Vagina (tissue), 2 donors: Measurements from ENCODE around the gene DHX8. TPM values are rescaled to one million over a fixed set of nuclear protein-coding genes. Genes with fewer than 3 reads are reported as not detected.

Source experiments
- DNase-seq, 2 donors: peaks; one replicate each; pipeline ENCODE4 v3.0.0-alpha.2; 2017; ENCODE audit errors: extremely low spot score in 2 of 2
- H3K27ac ChIP-seq: fragments of 200-600 bp; sonication (generic); one replicate; pipeline ENCODE4 v1.5.1; 2019
- H3K27me3 ChIP-seq: fragments of 200-600 bp; sonication (generic); one replicate; pipeline ENCODE4 v1.5.1; 2019
- H3K36me3 ChIP-seq, 2 donors: fragments of 200-600 bp; sonication (generic); one replicate each; pipeline ENCODE4 v1.5.1; 2017 to 2019
- H3K4me1 ChIP-seq: fragments of 200-600 bp; sonication (generic); one replicate; pipeline ENCODE4 v1.5.1; 2019
- H3K4me3 ChIP-seq, 2 donors: fragments of 200-600 bp; sonication (generic); 1 replicate in 1 of 2; 2 replicates in 1 of 2; pipeline ENCODE4 v1.5.1; 2016 to 2019
- H3K9me3 ChIP-seq: fragments of 200-600 bp; sonication (generic); one replicate; pipeline ENCODE4 v1.5.1; 2019
- POLR2A ChIP-seq, 2 donors: fragments of 450-650 bp; IDR thresholded peaks; one replicate each; pipeline ENCODE4 v1.6.1; 2017; ENCODE audit warnings: antibody characterized with exemption in 2 of 2, mild to moderate bottlenecking in 2 of 2, moderate library complexity in 2 of 2
- POLR2AphosphoS5 ChIP-seq, 2 donors: sonication (generic); formaldehyde crosslinking; IDR thresholded peaks; one replicate each; pipeline ENCODE4 v1.9.0; 2017; ENCODE audit warnings: antibody characterized with exemption in 2 of 2, mild to moderate bottlenecking in 2 of 2, low read depth in 1 of 2; ENCODE audit not compliant: insufficient read depth in 1 of 2
- intact Hi-C: fragments of 100-400 bp; cut with DNase I; formaldehyde crosslinking; loops from one replicate; pipeline ENCODE4 v1.15.1; 2023
- total RNA-seq: library from RNA; depleted of rRNA; stranded (reverse); fragments of >200 nt; gene quantifications from one replicate; pipeline ENCODE4 v1.2.3, GENCODE V29; 2016
- TF ChIP-seq, protein P1 (sequence below), 3 experiments: fragments of 450-650 bp in 2 of 3; fragments of 200-600 bp in 1 of 3; sonication (generic) in 1 of 3; IDR thresholded peaks; one replicate each; pipeline ENCODE4 v1.5.1; 2017 to 2019; ENCODE audit warnings: antibody characterized with exemption in 3 of 3, mild to moderate bottlenecking in 2 of 3, moderate library complexity in 2 of 3

DHX8 gene
- total RNA-seq, 1 donor from 2014 or later = 32.7 TPM

DNA sequence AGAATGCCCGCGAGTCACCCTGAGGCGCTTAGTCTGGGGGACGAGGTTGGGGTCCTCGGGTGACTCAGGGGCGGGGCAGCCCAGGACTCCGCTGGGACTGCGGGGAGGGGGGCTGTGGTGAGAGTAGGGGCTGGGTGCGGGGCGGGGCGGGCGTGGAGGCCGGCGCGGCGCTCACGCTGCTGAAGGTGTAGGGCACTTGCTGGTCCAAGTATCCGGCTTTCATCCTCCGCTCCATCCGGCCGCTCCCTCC lies 61.5 kb downstream of the DHX8 start:
- no peak for TF ChIP-seq POLR2A (IDR thresholded peaks at IDR 0.05)
- TF ChIP-seq POLR2AphosphoS5 (IDR thresholded peaks at IDR 0.05; ENCODE audit: insufficient read depth in 1 of 2, low read depth in 1 of 2) = no peak
- TF ChIP-seq, protein P1, sequence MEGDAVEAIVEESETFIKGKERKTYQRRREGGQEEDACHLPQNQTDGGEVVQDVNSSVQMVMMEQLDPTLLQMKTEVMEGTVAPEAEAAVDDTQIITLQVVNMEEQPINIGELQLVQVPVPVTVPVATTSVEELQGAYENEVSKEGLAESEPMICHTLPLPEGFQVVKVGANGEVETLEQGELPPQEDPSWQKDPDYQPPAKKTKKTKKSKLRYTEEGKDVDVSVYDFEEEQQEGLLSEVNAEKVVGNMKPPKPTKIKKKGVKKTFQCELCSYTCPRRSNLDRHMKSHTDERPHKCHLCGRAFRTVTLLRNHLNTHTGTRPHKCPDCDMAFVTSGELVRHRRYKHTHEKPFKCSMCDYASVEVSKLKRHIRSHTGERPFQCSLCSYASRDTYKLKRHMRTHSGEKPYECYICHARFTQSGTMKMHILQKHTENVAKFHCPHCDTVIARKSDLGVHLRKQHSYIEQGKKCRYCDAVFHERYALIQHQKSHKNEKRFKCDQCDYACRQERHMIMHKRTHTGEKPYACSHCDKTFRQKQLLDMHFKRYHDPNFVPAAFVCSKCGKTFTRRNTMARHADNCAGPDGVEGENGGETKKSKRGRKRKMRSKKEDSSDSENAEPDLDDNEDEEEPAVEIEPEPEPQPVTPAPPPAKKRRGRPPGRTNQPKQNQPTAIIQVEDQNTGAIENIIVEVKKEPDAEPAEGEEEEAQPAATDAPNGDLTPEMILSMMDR (IDR thresholded peaks at IDR 0.05) = no peak
- intact Hi-C loops = no loop called here
- Histone ChIP-seq H3K9me3 (no peaks in the 10 kb centered on the region), H3K4me1 (peaks cover 32% of the 10 kb centered on the region), H3K27ac (no peak overlapping the region), H3K27me3 (no peaks in the 10 kb centered on the region), H3K4me3 (peak overlapping the region; percentile 47 to 57), H3K36me3 (no peaks in the 10 kb centered on the region)
- DNase-seq = no peak

DNA sequence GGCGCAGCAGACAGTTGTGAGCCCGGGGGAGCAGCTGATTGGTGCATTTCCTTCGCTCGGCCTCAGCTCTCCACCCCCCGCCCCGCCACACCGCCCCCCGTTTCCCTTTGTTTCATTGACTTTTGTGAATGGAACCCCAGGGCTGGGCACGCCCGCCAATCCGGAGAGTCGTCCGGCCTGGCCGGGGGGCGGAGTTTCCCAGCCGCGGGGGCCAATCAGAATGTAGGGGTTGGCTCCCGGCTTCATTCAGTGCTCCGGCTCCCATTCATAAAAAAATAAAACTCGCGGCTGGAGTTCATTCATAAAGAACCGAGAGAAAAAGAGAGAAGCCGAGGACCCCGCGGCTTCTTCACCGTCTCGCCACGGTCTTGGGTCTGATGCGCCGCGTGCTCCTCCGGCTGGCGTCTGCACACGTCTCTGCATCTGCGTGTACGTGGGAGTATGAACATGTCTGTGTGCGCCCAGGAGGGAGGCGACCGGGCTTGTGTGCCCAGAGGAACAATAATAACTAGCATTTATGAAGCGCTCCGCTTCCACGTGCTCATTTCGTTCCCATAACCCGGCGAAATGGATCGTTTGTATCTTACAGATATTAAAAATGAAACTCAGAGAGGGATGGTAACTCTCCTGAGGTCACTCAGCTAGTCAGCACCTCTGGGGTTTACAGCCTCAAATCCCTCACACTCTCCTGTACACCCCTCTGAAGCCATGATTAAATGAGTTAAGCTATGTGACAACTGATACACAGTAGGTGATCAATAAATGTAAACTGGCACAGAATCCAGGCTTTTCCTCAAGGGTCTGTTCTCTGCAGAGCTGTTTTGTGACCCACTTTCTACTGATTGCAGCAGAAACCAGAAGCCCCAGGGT lies 62.8 kb downstream of the DHX8 start, which contains the start of gene ETV4:
ETV4 (minus strand) TSS at position 22 of the 870 bp plus-strand sequence. CDS start 723 bp downstream, outside the sequence.
- peak; percentile 48 to 80 for TF ChIP-seq POLR2AphosphoS5 (IDR thresholded peaks at IDR 0.05; ENCODE audit: insufficient read depth in 1 of 2, low read depth in 1 of 2)
- TF ChIP-seq POLR2A (IDR thresholded peaks at IDR 0.05) = no peak
- Histone ChIP-seq H3K27me3 (no peaks in the 10 kb centered on the region), H3K4me3 (peak within 1 kb of the TSS; percentile 47 to 57), H3K9me3 (no peaks in the 10 kb centered on the region), H3K4me1 (peaks cover 32% of the 10 kb centered on the region), H3K36me3 (no peaks in the 10 kb centered on the region), H3K27ac (peak within 1 kb of the TSS; percentile 20)
- intact Hi-C loops = no loop called here
- no peak for DNase-seq

DNA sequence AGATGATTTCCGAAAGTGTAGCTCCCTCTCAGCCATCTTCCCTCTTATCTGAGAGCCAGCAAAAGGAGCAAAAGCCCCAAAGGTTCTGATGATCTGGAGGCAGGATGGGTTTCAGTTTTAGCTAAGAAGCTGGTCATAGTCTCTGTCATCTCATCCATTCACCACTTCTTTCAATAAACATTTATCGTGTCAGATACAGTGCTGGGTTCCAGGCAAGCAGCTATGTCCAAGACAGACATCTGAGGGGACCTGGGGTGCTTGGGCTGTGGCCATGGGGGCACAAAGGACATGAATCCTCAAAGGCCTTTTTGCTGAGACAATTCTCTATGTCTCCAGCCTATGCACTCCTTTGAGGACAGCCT lies 63.4 kb downstream of the DHX8 start:
- Histone ChIP-seq H3K27me3 (no peaks in the 10 kb centered on the region), H3K9me3 (no peaks in the 10 kb centered on the region), H3K4me3 (no peak overlapping the region), H3K36me3 (no peaks in the 10 kb centered on the region), H3K4me1 (peaks cover 32% of the 10 kb centered on the region), H3K27ac (no peak overlapping the region)
- TF ChIP-seq POLR2A (IDR thresholded peaks at IDR 0.05) (no peak), POLR2AphosphoS5 (IDR thresholded peaks at IDR 0.05; ENCODE audit: insufficient read depth in 1 of 2, low read depth in 1 of 2) (no peak)
- TF ChIP-seq, protein P1 (IDR thresholded peaks at IDR 0.05) = no peak
- no peak for DNase-seq
- intact Hi-C loops = no loop called here

DNA sequence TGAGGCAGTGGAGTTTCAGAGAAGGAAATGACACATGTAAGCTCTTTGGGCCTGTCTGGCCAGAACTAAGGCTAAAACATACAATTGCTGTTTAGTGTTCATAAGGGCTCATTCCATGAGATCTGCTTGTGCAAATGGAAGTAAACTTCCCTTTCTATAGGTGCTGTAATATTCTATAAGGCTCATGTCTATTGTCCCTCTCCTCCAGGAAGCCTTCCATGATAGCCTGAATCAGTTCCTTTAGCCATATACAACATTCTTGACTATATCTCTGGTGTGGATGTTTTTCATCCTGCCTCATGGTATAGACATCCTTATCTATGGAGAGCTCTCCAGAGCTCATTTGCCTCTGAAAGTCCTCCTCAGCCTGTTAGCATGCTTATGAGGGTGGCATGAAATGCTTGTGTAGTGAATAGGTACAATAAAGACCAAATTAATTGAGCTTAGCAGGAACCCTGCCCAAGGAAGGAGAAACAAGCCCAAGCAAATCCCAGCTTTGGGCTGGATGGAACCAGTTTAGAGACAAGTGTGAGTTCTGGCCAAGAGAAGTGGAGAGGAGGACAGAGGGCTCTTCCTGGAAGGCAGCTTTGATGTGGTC lies 64.0 kb downstream of the DHX8 start:
- Histone ChIP-seq H3K27ac (no peak overlapping the region), H3K4me3 (no peak overlapping the region), H3K9me3 (no peaks in the 10 kb centered on the region), H3K36me3 (no peaks in the 10 kb centered on the region), H3K27me3 (no peaks in the 10 kb centered on the region), H3K4me1 (peaks cover 32% of the 10 kb centered on the region)
- no peak for DNase-seq
- no peak for TF ChIP-seq POLR2A (IDR thresholded peaks at IDR 0.05)
- TF ChIP-seq POLR2AphosphoS5 (IDR thresholded peaks at IDR 0.05; ENCODE audit: insufficient read depth in 1 of 2, low read depth in 1 of 2) = no peak
- TF ChIP-seq, protein P1 (IDR thresholded peaks at IDR 0.05) = no peak
- intact Hi-C loops = no loop called here

DNA sequence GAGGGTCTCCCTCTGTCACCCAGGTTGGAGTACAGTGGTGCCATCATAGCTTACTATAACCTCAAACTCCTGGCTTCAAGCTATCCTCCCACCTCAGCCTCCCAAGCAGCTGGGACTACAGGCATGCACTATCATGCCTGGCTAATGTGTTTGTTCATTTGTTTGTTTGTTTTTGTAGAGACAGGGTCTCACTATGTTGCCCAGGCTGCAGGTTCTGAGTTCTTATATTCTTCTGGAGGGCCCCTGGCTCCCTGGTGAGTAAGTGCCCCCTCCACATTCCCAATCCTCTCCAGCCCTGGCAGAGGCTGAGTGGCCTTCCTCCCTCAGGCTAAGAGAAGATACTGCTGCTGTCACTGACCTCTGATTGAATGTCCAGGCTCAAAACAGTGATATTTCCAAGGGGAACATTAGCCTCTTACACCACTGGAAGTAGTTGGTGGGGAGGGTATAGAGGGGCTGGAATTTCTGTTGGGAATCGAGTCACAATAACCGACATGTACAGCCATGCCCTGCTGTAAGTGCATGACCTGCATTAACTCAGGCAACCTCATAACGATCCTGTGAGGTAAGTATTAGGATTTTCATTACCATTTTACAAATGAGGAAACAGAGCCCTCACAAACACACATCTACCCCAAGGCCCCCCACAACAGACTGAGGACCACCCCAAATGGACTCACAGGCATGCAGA lies 65.1 kb downstream of the DHX8 start:
- no peak overlapping the region for H3K4me3 ChIP-seq
- peaks cover 32% of the 10 kb centered on the region for H3K4me1 ChIP-seq
- no peaks in the 10 kb centered on the region for H3K36me3 ChIP-seq
- intact Hi-C loops = no loop called here
- no peaks in the 10 kb centered on the region for H3K27me3 ChIP-seq
- no peak for DNase-seq
- no peak overlapping the region for H3K27ac ChIP-seq
- TF ChIP-seq, protein P1 (IDR thresholded peaks at IDR 0.05) = no peak
- TF ChIP-seq POLR2AphosphoS5 (IDR thresholded peaks at IDR 0.05; ENCODE audit: insufficient read depth in 1 of 2, low read depth in 1 of 2) = no peak
- no peak for TF ChIP-seq POLR2A (IDR thresholded peaks at IDR 0.05)
- H3K9me3 ChIP-seq = no peaks in the 10 kb centered on the region
